Stimulated activated CD4-positive, alpha-beta T cell treated with anti-CD3 and anti-CD28 coated beads, Interleukin-4, amount 100 ng/mL, for 1 hour (primary cell): ENCODE data around the gene PPP1R14C.

Experiments
- DNase-seq: peaks from one replicate; pipeline ENCODE4 v3.0.0-alpha.2; 2020

Gene PPP1R14C

GRCh38 chr6:150139533-150139932, 3.3 kb upstream of the PPP1R14C start:
- DNase-seq, result no peak

GRCh38 chr6:150140236-150140969, 2.4 kb upstream of the PPP1R14C start:
- DNase-seq, result no peak

GRCh38 chr6:150142097-150142669, 661 bp upstream of the PPP1R14C start:
- DNase-seq, result no peak

- no peak for DNase-seq
Measured at GRCh38 chr6:150143516-150144293, 861 bp downstream of the PPP1R14C start.

- no peak for DNase-seq
Measured at GRCh38 chr6:150144294-150144868, 1.5 kb downstream of the PPP1R14C start.

- no peak for DNase-seq
Measured at GRCh38 chr6:150145427-150145826, 2.6 kb downstream of the PPP1R14C start.

- DNase-seq, result no peak
Measured at GRCh38 chr6:150145830-150146229, 3.0 kb downstream of the PPP1R14C start.

- DNase-seq, result no peak
Measured at GRCh38 chr6:150146436-150146835, 3.6 kb downstream of the PPP1R14C start.

GRCh38 chr6:150149146-150149545, 6.3 kb downstream of the PPP1R14C start:
- DNase-seq, result no peak

- no peak for DNase-seq
Measured at GRCh38 chr6:150150458-150150820, 7.6 kb downstream of the PPP1R14C start.

GRCh38 chr6:150150821-150151646, 8.2 kb downstream of the PPP1R14C start:
- no peak for DNase-seq

- DNase-seq, result no peak
Measured at GRCh38 chr6:150152891-150153876, 10.3 kb downstream of the PPP1R14C start.

GRCh38 chr6:150153905-150154492, 11.2 kb downstream of the PPP1R14C start:
- DNase-seq, result no peak

GRCh38 chr6:150156460-150156859, 13.6 kb downstream of the PPP1R14C start:
- no peak for DNase-seq

GRCh38 chr6:150157081-150157480, 14.2 kb downstream of the PPP1R14C start:
- no peak for DNase-seq

- no peak for DNase-seq
Measured at GRCh38 chr6:150159757-150160156, 16.9 kb downstream of the PPP1R14C start.

GRCh38 chr6:150163970-150164369, 21.1 kb downstream of the PPP1R14C start:
- no peak for DNase-seq

- no peak for DNase-seq
Measured at GRCh38 chr6:150165020-150165702, 22.3 kb downstream of the PPP1R14C start.

- no peak for DNase-seq
Measured at GRCh38 chr6:150167479-150167873, 24.6 kb downstream of the PPP1R14C start.

GRCh38 chr6:150169181-150169580, 26.3 kb downstream of the PPP1R14C start:
- no peak for DNase-seq
